ENCODE measurements around the gene SHQ1.

The SHQ1 gene

DNA sequence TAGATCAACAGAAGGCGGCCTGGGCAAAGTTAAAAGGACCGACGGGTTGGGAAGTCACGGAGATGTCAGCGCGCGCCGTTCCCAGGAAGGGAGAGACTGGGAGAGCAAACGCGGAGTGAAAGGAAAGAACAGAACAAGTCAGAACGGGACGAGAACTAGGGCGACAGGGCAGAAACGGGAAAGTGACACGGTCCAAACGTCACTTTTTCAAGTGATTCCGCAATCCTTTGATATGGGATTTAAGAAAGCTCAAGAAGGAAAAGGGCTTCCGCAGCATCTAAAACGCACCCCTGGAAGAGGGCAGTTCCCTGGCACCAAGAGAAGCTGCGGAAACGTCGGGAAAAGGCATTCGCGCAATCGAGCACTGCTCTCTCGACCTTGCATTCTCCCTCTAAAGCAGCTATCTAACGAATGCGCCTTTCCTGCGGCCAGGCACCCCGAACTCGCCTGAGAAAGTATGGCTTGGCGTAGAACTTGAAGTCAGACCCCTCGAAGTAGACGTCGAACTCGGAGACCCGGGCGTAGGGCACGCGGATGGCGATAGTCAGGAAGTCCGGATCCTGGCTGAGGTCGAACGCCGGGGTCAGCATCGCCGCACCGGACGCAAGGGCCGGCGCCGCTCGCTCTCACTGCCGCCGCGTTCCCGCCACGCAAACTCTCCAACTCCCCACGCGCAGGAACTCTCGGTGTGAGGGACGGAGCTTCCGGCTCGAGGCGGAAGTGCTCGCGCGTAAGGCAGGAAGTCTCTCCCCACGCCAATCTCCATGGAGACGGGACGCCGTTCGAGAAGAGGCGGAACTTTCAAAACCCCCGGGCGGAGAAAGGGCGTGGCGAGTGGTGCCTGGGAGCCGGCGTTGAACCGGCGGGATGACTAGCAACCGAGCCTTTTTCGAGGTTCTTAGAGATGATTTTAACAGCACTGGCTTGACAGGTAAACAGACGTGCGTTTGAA, at the start of gene SHQ1:
TSS of gene SHQ1 (minus strand) at position 695 of the 952 bp plus-strand sequence. CDS start at position 590, 105 bp downstream.
- peak within 1 kb of the TSS; percentile 72 to 99 for H3K4me3 ChIP-seq (replicated peaks in 1 of 2; ENCODE audit: low read depth in 2 of 2, low read length in 2 of 2)
- TF ChIP-seq, protein P1, sequence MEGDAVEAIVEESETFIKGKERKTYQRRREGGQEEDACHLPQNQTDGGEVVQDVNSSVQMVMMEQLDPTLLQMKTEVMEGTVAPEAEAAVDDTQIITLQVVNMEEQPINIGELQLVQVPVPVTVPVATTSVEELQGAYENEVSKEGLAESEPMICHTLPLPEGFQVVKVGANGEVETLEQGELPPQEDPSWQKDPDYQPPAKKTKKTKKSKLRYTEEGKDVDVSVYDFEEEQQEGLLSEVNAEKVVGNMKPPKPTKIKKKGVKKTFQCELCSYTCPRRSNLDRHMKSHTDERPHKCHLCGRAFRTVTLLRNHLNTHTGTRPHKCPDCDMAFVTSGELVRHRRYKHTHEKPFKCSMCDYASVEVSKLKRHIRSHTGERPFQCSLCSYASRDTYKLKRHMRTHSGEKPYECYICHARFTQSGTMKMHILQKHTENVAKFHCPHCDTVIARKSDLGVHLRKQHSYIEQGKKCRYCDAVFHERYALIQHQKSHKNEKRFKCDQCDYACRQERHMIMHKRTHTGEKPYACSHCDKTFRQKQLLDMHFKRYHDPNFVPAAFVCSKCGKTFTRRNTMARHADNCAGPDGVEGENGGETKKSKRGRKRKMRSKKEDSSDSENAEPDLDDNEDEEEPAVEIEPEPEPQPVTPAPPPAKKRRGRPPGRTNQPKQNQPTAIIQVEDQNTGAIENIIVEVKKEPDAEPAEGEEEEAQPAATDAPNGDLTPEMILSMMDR (IDR thresholded peaks at IDR 0.05; ENCODE audit: low read depth, low read length): no peak
- DNase-seq (ENCODE audit: low read depth in 2 of 2): peak; percentile 95

GRCh38 chr3:72897758-72898007, 49.4 kb upstream of the SHQ1 start:
- DNase-seq (ENCODE audit: low read depth in 2 of 2): no peak
- TF ChIP-seq, protein P1 (IDR thresholded peaks at IDR 0.05; ENCODE audit: low read depth, low read length): no peak

GRCh38 chr3:72896996-72897757, 48.9 kb upstream of the SHQ1 start:
- DNase-seq (ENCODE audit: low read depth in 2 of 2): peak; percentile 17 to 27
- no peak overlapping the region for H3K4me3 ChIP-seq (replicated peaks in 1 of 2; ENCODE audit: low read depth in 2 of 2, low read length in 2 of 2)
- TF ChIP-seq, protein P1 (IDR thresholded peaks at IDR 0.05; ENCODE audit: low read depth, low read length): no peak

More at GRCh38 chr3:72897758-72898007, 49.4 kb upstream of the SHQ1 start:
- no peak overlapping the region for H3K4me3 ChIP-seq (replicated peaks in 1 of 2; ENCODE audit: low read depth in 2 of 2, low read length in 2 of 2)

DNA sequence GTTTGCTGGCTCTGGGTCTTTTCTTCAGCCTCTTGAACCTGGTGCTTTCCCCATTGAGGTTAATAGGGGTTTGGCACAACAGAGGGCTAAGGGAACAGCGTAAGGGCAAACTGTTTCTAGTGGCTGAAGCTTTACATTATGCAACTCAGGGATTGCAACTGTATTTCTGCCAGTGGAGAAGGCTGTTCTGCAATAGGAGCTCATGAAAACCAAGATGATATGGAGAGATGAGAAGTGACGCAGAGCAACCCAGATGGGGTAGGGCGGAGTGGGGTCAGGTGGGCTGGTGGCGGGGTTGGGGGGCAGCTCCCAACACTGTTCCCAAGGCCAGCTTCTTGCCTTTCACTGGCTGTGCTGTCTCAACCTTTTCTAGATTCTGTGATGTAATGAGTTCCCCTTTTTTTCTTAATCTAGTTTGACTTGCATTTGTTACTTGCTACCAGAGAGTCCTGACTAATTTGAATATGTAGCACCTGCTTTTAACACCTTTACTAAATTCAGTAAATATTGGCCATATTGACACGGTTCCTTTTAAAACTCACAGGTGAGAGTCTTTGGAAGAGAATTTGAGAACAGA, 46.8 kb upstream of the SHQ1 start:
- no peak overlapping the region for H3K4me3 ChIP-seq (replicated peaks in 1 of 2; ENCODE audit: low read depth in 2 of 2, low read length in 2 of 2)
- DNase-seq (ENCODE audit: low read depth in 2 of 2): no peak
- TF ChIP-seq, protein P1 (IDR thresholded peaks at IDR 0.05; ENCODE audit: low read depth, low read length): no peak

- peak in 1 of 2 donors; percentile 23 for DNase-seq (ENCODE audit: low read depth in 2 of 2)
- TF ChIP-seq, protein P1 (IDR thresholded peaks at IDR 0.05; ENCODE audit: low read depth, low read length): peak; percentile 43
- H3K4me3 ChIP-seq (replicated peaks in 1 of 2; ENCODE audit: low read depth in 2 of 2, low read length in 2 of 2): no peak overlapping the region
Measured at GRCh38 chr3:72892870-72893269, 44.6 kb upstream of the SHQ1 start.

GRCh38 chr3:72892081-72892775, 44.0 kb upstream of the SHQ1 start:
- H3K4me3 ChIP-seq (replicated peaks in 1 of 2; ENCODE audit: low read depth in 2 of 2, low read length in 2 of 2): no peak overlapping the region
- DNase-seq (ENCODE audit: low read depth in 2 of 2): peak; percentile 93 to 96
- TF ChIP-seq, protein P1 (IDR thresholded peaks at IDR 0.05; ENCODE audit: low read depth, low read length): no peak
